Retinal pigment epithelial cell (primary cell): ENCODE measurements around the gene RPS6KA4.

Experiments used
- DNase-seq: peaks from one replicate; pipeline ENCODE4 v3.0.0-alpha.2; 2010; ENCODE audit warnings: low read depth
- H3K4me3 ChIP-seq: 2 replicates; pipeline ENCODE4 v1.5.1; 2011; ENCODE audit warnings: mild to moderate bottlenecking, low read length, control low read depth, moderate library complexity
- TF ChIP-seq, protein P1 (sequence below): conservative IDR thresholded peaks from 2 replicates; pipeline ENCODE4 v1.5.1; 2011; ENCODE audit warnings: low read depth, low read length, control low read depth, inconsistent platforms

RPS6KA4 gene

GRCh38 chr11:64330888-64331287 lies 28.1 kb upstream of the RPS6KA4 start:
- DNase-seq = no peak

GRCh38 chr11:64331569-64332371 lies 27.2 kb upstream of the RPS6KA4 start:
- peak; percentile 71 for DNase-seq
- TF ChIP-seq, protein P1, sequence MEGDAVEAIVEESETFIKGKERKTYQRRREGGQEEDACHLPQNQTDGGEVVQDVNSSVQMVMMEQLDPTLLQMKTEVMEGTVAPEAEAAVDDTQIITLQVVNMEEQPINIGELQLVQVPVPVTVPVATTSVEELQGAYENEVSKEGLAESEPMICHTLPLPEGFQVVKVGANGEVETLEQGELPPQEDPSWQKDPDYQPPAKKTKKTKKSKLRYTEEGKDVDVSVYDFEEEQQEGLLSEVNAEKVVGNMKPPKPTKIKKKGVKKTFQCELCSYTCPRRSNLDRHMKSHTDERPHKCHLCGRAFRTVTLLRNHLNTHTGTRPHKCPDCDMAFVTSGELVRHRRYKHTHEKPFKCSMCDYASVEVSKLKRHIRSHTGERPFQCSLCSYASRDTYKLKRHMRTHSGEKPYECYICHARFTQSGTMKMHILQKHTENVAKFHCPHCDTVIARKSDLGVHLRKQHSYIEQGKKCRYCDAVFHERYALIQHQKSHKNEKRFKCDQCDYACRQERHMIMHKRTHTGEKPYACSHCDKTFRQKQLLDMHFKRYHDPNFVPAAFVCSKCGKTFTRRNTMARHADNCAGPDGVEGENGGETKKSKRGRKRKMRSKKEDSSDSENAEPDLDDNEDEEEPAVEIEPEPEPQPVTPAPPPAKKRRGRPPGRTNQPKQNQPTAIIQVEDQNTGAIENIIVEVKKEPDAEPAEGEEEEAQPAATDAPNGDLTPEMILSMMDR = peak; percentile 87
- H3K4me3 ChIP-seq = no peak overlapping the region

More at GRCh38 chr11:64330888-64331287, 28.1 kb upstream of the RPS6KA4 start:
- TF ChIP-seq, protein P1 = no peak
- H3K4me3 ChIP-seq = no peak overlapping the region

- H3K4me3 ChIP-seq = no peak overlapping the region
- DNase-seq = no peak
- TF ChIP-seq, protein P1 = no peak
Observed at GRCh38 chr11:64333556-64333955, 25.4 kb upstream of the RPS6KA4 start.

DNA sequence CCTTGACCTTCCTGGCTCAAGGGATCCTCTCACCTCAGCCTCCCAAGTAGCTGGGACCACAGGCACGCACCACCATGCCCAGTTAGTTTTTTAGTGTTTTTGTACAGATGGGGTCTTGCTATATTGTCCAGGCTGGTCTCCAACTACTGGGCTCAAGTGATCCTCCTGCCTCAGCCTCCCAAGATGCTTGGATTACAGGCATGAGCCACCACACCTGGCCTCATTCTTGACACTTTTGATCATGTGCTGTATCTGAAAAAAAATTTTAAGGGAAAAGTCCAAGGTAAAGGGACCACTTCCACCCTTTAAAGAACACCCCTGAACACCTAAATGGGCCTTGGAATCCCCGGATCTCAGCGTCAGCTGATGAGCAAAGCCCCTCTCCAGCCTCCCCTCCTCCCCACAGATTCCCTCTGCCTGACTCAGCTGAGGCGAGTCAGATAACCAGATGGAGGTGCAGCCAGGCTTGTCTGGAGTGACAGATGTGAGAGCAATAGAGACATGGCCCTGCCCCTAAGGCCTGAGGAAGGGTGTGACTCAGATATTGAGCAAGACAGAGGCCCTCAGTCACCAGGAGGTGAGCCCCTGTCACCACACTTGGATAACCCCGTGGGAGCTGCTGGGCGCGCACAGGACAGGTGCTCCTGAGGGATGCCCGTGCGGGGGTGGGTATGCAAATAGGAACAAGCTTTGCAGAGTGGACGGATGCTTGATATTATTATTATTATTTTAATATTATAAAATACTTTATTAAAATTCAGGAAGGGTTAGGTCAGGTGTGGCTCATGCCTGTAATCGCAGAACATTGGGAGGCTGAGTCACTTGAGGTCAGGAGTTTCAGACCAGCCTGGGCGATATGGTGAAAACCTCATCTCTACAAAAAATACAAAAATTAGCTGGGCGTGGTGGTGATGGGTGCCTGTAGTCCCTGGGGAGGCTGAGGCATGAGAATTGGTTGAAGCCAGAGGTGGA lies 23.9 kb upstream of the RPS6KA4 start:
- TF ChIP-seq, protein P1 = no peak
- no peak overlapping the region for H3K4me3 ChIP-seq
- peak; percentile 79 for DNase-seq

DNA sequence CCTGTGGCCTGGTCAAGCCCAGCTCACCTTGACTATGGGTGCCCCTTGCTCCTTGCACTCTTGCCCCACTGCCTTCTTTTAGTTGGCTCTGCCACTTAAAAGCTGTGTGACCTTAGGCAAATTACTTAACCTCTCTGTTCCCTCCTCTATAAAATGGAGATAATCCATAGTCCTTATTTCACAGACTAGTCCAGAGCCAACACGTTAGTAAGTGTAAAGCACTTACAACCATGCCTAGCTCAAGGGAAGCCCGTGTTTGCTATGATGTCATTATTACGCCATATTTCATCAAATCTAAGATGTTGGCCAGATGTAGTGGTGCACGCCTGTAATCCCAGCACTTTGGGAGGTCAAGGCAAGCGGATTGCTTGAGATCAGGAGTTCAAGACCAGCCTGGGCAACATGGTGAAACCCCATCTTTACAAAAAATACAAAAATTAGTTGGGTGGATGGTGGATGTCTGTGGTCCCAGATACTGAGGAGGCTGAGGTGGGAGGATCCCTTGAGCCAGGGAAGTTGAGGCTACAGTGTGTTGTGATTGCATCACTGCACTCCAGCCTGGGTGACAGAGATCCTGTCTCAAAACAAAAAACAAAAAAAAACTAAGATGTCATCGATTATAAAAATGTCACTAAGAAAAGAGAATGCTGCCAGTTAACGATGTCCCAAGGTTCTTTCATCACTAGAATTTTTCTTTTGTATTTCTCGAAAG lies 21.3 kb upstream of the RPS6KA4 start:
- no peak for DNase-seq
- TF ChIP-seq, protein P1 = no peak
- no peak overlapping the region for H3K4me3 ChIP-seq

- DNase-seq = no peak
- no peak overlapping the region for H3K4me3 ChIP-seq
- TF ChIP-seq, protein P1 = no peak
Observed at GRCh38 chr11:64338716-64339115, 20.2 kb upstream of the RPS6KA4 start.
